Peyer's patch (tissue), 4 donors: Measurements from ENCODE around the gene INSRR. TPM values are rescaled to one million over a fixed set of nuclear protein-coding genes. Genes with fewer than 3 reads are reported as not detected.

Experiments used
- DNase-seq, 3 donors: peaks; one replicate each; pipeline ENCODE4 v3.0.0-alpha.2; 2017 to 2019
- H3K27ac ChIP-seq, 4 donors: fragments of 200-600 bp; sonication (generic); one replicate each; pipeline ENCODE4 v1.5.1; 2016 to 2019
- H3K27me3 ChIP-seq, 2 donors: fragments of 200-600 bp; sonication (generic); one replicate each; pipeline ENCODE4 v1.5.1; 2019
- H3K36me3 ChIP-seq, 3 donors: fragments of 200-600 bp; sonication (generic); one replicate each; pipeline ENCODE4 v1.5.1; 2016 to 2019
- H3K4me1 ChIP-seq, 4 donors: fragments of 200-600 bp; sonication (generic); one replicate each; pipeline ENCODE4 v1.5.1; 2016 to 2019
- H3K4me3 ChIP-seq, 4 donors: fragments of 200-600 bp; sonication (generic); 1 replicate in 3 of 4; 2 replicates in 1 of 4; pipeline ENCODE4 v1.5.1; 2016 to 2019; ENCODE audit warnings: mild to moderate bottlenecking in 1 of 4
- H3K9me3 ChIP-seq, 4 donors: fragments of 200-600 bp; sonication (generic); one replicate each; pipeline ENCODE4 v1.5.1; 2016 to 2019; ENCODE audit warnings: mild to moderate bottlenecking in 1 of 4
- POLR2A ChIP-seq, 2 donors: fragments of 450-650 bp; IDR thresholded peaks; one replicate each; pipeline ENCODE4 v1.5.1; 2017; ENCODE audit warnings: antibody characterized with exemption in 2 of 2, mild to moderate bottlenecking in 2 of 2, moderate library complexity in 2 of 2
- total RNA-seq, 4 donors: library from RNA; depleted of rRNA; stranded (reverse); fragments of >200 nt; gene quantifications; one replicate each; pipeline ENCODE4 v1.1.0, GENCODE V29; 2016
- TF ChIP-seq, protein P1 (sequence below), 6 experiments: fragments of 450-650 bp in 4 of 6; fragments of 200-600 bp in 2 of 6; sonication (generic) in 1 of 6; IDR thresholded peaks; one replicate each; pipeline ENCODE4 v1.5.1; 2017 to 2019; ENCODE audit warnings: antibody characterized with exemption in 6 of 6, mild to moderate bottlenecking in 3 of 6, moderate library complexity in 1 of 6

INSRR gene
- total RNA-seq, 4 donors from 2014 or later = not detected

DNA sequence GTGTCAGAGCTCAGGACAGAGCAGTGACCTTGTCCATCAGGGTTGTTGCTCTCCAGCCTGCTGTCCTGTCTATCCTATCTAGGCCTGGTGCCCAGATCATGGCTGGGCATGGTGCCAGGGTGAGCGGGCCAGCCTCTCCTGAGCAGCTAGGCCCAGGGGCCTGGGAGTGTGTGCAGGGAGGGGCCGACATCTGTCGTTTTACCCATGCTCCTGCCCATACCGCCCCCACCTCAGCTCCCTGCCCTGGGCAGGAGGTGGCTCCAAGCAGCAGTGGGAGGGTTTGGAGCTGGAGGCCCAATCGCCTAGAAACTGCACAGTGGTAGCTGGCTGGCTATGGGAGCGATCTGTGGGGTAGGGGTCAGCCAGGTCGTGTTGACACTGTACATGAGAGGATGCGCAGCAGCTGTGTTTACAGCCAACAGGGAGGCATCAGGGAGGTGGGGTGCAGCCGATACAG lies 6.5 kb downstream of the INSRR start:
- Histone ChIP-seq H3K4me3 (no peak overlapping the region), H3K4me1 (peaks cover 0 to 5% (median 1%) of the 10 kb centered on the region in 4 donors), H3K36me3 (no peaks in the 10 kb centered on the region), H3K27me3 (no peaks in the 10 kb centered on the region), H3K9me3 (no peaks in the 10 kb centered on the region), H3K27ac (no peak overlapping the region)
- no peak for DNase-seq
- TF ChIP-seq, protein P1, sequence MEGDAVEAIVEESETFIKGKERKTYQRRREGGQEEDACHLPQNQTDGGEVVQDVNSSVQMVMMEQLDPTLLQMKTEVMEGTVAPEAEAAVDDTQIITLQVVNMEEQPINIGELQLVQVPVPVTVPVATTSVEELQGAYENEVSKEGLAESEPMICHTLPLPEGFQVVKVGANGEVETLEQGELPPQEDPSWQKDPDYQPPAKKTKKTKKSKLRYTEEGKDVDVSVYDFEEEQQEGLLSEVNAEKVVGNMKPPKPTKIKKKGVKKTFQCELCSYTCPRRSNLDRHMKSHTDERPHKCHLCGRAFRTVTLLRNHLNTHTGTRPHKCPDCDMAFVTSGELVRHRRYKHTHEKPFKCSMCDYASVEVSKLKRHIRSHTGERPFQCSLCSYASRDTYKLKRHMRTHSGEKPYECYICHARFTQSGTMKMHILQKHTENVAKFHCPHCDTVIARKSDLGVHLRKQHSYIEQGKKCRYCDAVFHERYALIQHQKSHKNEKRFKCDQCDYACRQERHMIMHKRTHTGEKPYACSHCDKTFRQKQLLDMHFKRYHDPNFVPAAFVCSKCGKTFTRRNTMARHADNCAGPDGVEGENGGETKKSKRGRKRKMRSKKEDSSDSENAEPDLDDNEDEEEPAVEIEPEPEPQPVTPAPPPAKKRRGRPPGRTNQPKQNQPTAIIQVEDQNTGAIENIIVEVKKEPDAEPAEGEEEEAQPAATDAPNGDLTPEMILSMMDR (IDR thresholded peaks at IDR 0.05) = no peak
- TF ChIP-seq POLR2A (IDR thresholded peaks at IDR 0.05) = no peak

DNA sequence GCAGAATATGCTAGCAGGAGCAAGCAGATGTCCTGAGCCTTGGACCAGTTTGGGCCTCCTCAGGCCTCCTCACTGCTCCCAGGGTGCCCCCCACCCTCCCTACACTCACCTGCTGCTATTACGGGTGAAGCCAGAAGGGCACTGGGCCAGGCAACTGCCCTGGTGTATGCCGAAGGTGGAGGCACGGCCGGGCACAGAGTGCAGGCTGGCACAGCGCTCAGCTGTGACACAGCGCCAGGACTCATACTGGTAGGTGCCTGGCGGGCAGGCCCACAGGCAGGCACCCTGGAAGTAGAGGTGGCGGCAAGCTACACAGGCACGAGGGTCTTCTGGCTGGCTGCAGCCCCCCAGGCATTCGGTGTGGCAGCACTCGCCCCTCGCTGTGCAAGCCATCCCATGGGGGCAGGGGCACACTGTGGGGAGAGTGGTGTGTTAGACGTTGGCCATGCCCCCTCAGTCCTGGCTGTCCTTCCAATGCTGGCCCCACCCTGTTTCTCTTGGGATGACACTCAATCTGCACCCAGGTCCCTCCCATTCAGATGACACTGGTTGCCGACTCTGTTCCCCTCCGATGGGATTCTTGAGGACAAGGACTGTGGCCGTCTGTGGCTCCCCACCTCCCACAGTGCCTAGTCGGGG lies 7.0 kb downstream of the INSRR start:
- Histone ChIP-seq H3K36me3 (no peaks in the 10 kb centered on the region), H3K9me3 (no peaks in the 10 kb centered on the region), H3K4me1 (peaks cover 0 to 5% (median 1%) of the 10 kb centered on the region in 4 donors), H3K4me3 (no peak overlapping the region), H3K27me3 (no peaks in the 10 kb centered on the region), H3K27ac (no peak overlapping the region)
- DNase-seq = no peak
- TF ChIP-seq POLR2A (IDR thresholded peaks at IDR 0.05) = no peak
- TF ChIP-seq, protein P1 (IDR thresholded peaks at IDR 0.05) = no peak

DNA sequence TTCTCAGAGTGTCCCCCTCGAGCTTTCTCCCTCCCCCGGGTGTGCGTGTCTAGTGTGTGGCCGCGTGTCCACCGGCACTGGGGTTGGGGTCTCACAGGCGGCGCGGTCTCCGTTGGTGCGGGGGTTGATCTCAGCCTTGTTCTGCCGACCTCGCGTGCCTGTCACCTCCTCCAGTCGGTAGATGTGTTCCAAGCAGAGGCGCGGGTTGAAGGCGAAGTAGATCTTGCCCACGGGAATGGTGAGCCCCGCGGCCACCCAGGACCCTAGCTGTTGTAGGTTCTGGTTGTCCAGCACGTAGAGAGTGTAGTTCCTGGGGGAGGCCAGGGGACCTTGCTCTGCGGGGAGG lies 9.8 kb downstream of the INSRR start:
- no peak for TF ChIP-seq POLR2A (IDR thresholded peaks at IDR 0.05)
- TF ChIP-seq, protein P1 (IDR thresholded peaks at IDR 0.05) = no peak
- Histone ChIP-seq H3K27ac (no peak overlapping the region), H3K9me3 (no peaks in the 10 kb centered on the region), H3K4me1 (peaks cover 0 to 16% (median 1%) of the 10 kb centered on the region in 4 donors), H3K36me3 (no peaks in the 10 kb centered on the region), H3K27me3 (peaks cover 0 to 10% of the 10 kb centered on the region in 2 donors), H3K4me3 (no peak overlapping the region)
- no peak for DNase-seq

DNA sequence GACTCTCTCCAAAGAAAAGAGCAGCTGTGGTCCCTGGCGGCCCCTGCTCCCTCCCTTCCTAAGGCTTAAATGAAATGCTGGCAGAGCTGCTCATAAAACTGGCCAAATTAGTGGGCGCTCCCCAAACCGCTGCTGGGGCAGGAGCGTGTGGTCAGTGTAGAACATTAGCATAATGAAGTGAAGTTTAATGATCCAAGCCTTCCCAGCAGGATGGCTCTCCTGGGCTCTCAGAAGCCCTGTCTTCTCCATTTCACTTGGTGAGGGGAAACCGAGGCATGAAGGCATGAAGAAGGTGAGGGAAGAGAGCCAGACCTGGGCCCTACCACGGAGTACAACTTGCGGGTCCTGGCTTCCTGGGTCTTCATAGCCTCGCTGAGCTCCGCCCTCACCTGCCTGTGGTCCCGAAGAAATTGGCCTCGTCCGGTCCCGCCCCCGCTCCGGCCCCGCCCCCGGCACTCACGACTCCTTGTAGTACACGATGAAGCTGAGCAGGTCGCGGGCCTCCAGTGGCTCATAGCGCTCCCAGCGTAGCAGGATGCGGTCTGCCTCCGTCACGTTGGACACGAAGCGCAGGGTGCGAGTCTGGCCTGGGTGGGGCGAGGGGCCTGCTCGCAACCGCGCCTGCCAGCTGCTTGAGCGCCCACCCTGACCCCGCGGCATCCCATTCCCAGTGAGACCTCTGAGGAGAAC lies 10.3 kb downstream of the INSRR start:
- peak; percentile 69 to 92 (median 71) for DNase-seq
- Histone ChIP-seq H3K36me3 (no peaks in the 10 kb centered on the region), H3K27ac (no peak overlapping the region), H3K27me3 (peaks cover 0 to 14% of the 10 kb centered on the region in 2 donors), H3K4me1 (peaks cover 0 to 16% (median 1%) of the 10 kb centered on the region in 4 donors), H3K4me3 (no peak overlapping the region), H3K9me3 (no peaks in the 10 kb centered on the region)
- TF ChIP-seq, protein P1 (IDR thresholded peaks at IDR 0.05) = no peak

DNA sequence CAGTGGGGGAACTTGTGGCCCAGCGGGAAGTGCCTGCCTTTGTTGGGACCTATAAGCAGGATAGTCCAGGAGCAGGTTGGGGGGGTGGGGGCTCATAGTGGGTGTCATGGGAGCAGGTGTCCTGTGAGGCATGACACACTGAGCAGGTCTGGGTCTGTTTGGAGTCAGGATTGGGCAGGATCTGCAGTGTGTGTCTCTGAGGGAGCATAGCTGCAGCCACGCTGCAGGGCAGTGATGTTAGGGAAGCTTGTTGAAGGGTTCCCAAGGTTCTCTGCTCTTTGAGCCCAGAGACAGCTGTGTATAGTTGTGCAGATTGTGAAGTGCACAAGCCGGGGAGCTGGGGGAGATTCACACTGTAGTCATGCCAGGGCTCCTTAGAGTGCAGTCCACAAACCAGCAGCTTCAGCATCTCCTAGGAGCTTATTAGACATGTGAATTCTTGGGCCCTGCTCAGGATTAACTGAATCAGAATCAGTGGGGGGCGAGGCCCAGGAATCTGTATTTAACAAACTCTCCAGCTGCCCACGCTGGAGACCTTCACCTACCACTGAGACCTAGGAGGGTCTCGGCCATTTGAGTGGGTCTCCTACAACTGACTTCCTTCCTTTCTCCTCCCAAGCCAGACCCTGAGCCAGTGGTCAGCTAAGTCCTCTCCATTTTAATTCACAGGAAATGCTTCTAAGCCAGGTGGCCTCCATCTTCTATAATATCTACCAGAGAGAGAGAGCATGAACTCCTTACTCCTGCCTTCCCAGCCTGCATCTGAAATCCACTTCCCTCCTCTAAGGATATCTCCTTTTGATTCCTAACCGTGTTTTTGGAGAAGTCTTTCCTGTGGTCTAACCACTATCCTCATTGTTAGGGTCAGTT lies 11.1 kb downstream of the INSRR start:
- no peak for DNase-seq
- TF ChIP-seq, protein P1 (IDR thresholded peaks at IDR 0.05) = no peak
- no peak for TF ChIP-seq POLR2A (IDR thresholded peaks at IDR 0.05)
- H3K4me3 ChIP-seq = no peak overlapping the region
- no peaks in the 10 kb centered on the region for H3K9me3 ChIP-seq
- no peaks in the 10 kb centered on the region for H3K36me3 ChIP-seq
- H3K27me3 ChIP-seq = peaks cover 0 to 14% of the 10 kb centered on the region in 2 donors
- H3K4me1 ChIP-seq = peaks cover 0 to 16% (median 1%) of the 10 kb centered on the region in 4 donors
- H3K27ac ChIP-seq = no peak overlapping the region
